H9 (cell line): Measurements from ENCODE around the gene KRT6C. TPM values are rescaled to one million over a fixed set of nuclear protein-coding genes. Genes with fewer than 3 reads are reported as not detected.

ENCODE experiments used
- DNase-seq: peaks from one replicate; pipeline ENCODE4 v3.0.0-alpha.2; 2017
- H2AFZ ChIP-seq: one replicate; pipeline ENCODE4 v1.6.1; 2013; ENCODE audit warnings: mild to moderate bottlenecking, low read length, control low read depth, moderate library complexity
- H2AK5ac ChIP-seq: 2 replicates; pipeline ENCODE4 v1.6.1; 2013; ENCODE audit warnings: low read length, control low read depth, mixed read lengths; ENCODE audit not compliant: insufficient read length
- H2BK120ac ChIP-seq: one replicate; pipeline ENCODE4 v1.6.1; 2013; ENCODE audit warnings: low read depth, mild to moderate bottlenecking, low read length, control low read depth, inconsistent platforms; ENCODE audit not compliant: poor library complexity, severe bottlenecking
- H2BK12ac ChIP-seq: 2 replicates; pipeline ENCODE4 v1.6.1; 2013; ENCODE audit warnings: low read length, control low read depth, mixed read lengths, low read depth; ENCODE audit not compliant: insufficient read length
- H2BK15ac ChIP-seq: 2 replicates; pipeline ENCODE4 v1.6.1; 2013; ENCODE audit warnings: low read depth, low read length, control low read depth
- H2BK20ac ChIP-seq: one replicate; pipeline ENCODE4 v1.6.1; 2013; ENCODE audit warnings: low read depth, mild to moderate bottlenecking, low read length, control low read depth, inconsistent platforms; ENCODE audit not compliant: poor library complexity, severe bottlenecking
- H2BK5ac ChIP-seq: 2 replicates; pipeline ENCODE4 v1.6.1; 2013; ENCODE audit warnings: low read length, control low read depth, mixed read lengths; ENCODE audit not compliant: insufficient read length
- H3K14ac ChIP-seq: 2 replicates; pipeline ENCODE4 v1.6.1; 2013; ENCODE audit warnings: low read length, control low read depth; ENCODE audit not compliant: insufficient read depth
- H3K18ac ChIP-seq: 2 replicates; pipeline ENCODE4 v1.6.1; 2013; ENCODE audit warnings: low read depth, mild to moderate bottlenecking, mixed read lengths, low read length, control low read depth; ENCODE audit not compliant: insufficient read length
- H3K23ac ChIP-seq: 2 replicates; pipeline ENCODE4 v1.6.1; 2013; ENCODE audit warnings: low read length, control low read depth, mixed read lengths, low read depth; ENCODE audit not compliant: insufficient read length
- H3K23me2 ChIP-seq: 2 replicates; pipeline ENCODE4 v1.6.1; 2013; ENCODE audit warnings: low read depth, mild to moderate bottlenecking, mixed read lengths, low read length, control low read depth; ENCODE audit not compliant: insufficient read length, poor library complexity, severe bottlenecking
- H3K27ac ChIP-seq: 2 replicates; pipeline ENCODE4 v1.5.1; 2013; ENCODE audit warnings: low read length, control low read depth, mixed read lengths, low read depth; ENCODE audit not compliant: insufficient read length
- H3K27me3 ChIP-seq: 2 replicates; pipeline ENCODE4 v1.6.1; 2013; ENCODE audit warnings: low read length, control low read depth, inconsistent platforms; ENCODE audit not compliant: insufficient read depth
- H3K4ac ChIP-seq: 2 replicates; pipeline ENCODE4 v1.6.1; 2013; ENCODE audit warnings: low read depth, mild to moderate bottlenecking, control low read depth, inconsistent platforms, low read length, moderate library complexity
- H3K4me1 ChIP-seq: 2 replicates; pipeline ENCODE4 v1.6.1; 2013; ENCODE audit warnings: low read length, control low read depth, inconsistent platforms; ENCODE audit not compliant: insufficient read depth
- H3K4me2 ChIP-seq: 2 replicates; pipeline ENCODE4 v1.6.1; 2013; ENCODE audit warnings: low read length, control low read depth, mixed read lengths; ENCODE audit not compliant: insufficient read length, insufficient read depth
- H3K56ac ChIP-seq: 2 replicates; pipeline ENCODE4 v1.6.1; 2013; ENCODE audit warnings: low read depth, mild to moderate bottlenecking, mixed read lengths, low read length, control low read depth; ENCODE audit not compliant: insufficient read length
- H3K79me1 ChIP-seq: 2 replicates; pipeline ENCODE4 v1.6.1; 2013; ENCODE audit warnings: low read depth, mild to moderate bottlenecking, moderate library complexity, low read length, control low read depth, inconsistent platforms; ENCODE audit not compliant: insufficient read depth, poor library complexity, severe bottlenecking
- H3K79me2 ChIP-seq: 2 replicates; pipeline ENCODE4 v1.6.1; 2013; ENCODE audit warnings: low read length, control low read depth, inconsistent platforms; ENCODE audit not compliant: insufficient read depth
- H3K9ac ChIP-seq: 2 replicates; pipeline ENCODE4 v1.6.1; 2013; ENCODE audit warnings: low read length, control low read depth, mixed read lengths; ENCODE audit not compliant: insufficient read length; ENCODE audit errors: extremely low read depth
- H3K9me3 ChIP-seq: one replicate; pipeline ENCODE4 v1.6.1; 2013; ENCODE audit warnings: low read depth, low read length, inconsistent platforms; ENCODE audit not compliant: control insufficient read depth
- H3T11ph ChIP-seq: one replicate; pipeline ENCODE4 v1.6.1; 2013; ENCODE audit warnings: mild to moderate bottlenecking, low read length, control low read depth, inconsistent platforms
- H4K20me1 ChIP-seq: one replicate; pipeline ENCODE4 v1.6.1; 2013; ENCODE audit not compliant: control insufficient read depth, insufficient read length, insufficient read depth
- H4K5ac ChIP-seq: 2 replicates; pipeline ENCODE4 v1.6.1; 2013; ENCODE audit warnings: low read depth, mild to moderate bottlenecking, mixed read lengths, low read length, control low read depth; ENCODE audit not compliant: insufficient read length
- H4K8ac ChIP-seq: replicated peaks from 2 replicates; pipeline ENCODE4 v1.6.1; 2013; ENCODE audit warnings: low read length, control low read depth, mixed read lengths, low read depth; ENCODE audit not compliant: insufficient read length
- H4K91ac ChIP-seq: 2 replicates; pipeline ENCODE4 v1.6.1; 2013; ENCODE audit warnings: low read depth, mild to moderate bottlenecking, moderate library complexity, mixed read lengths, low read length, control low read depth; ENCODE audit not compliant: insufficient read length
- H3K27ac Mint-ChIP-seq, 3 experiments: 2 replicates in 2 of 3; 3 replicates in 1 of 3; pipeline ENCODE4 v1.8.0; 2020 to 2021; ENCODE audit warnings: mixed read lengths in 3 of 3, mild to moderate bottlenecking in 1 of 3, moderate library complexity in 1 of 3
- H3K27me3 Mint-ChIP-seq: 2 replicates; pipeline ENCODE4 v1.8.0; 2021; ENCODE audit warnings: low read depth, mild to moderate bottlenecking, moderate library complexity, mixed read lengths
- H3K36me3 Mint-ChIP-seq, 3 experiments: 2 replicates in 2 of 3; 3 replicates in 1 of 3; pipeline ENCODE4 v1.8.0; 2020 to 2021; ENCODE audit warnings: low read depth in 3 of 3, mixed read lengths in 3 of 3; ENCODE audit not compliant: insufficient read depth in 1 of 3
- H3K4me1 Mint-ChIP-seq, 2 experiments: 2 replicates each; pipeline ENCODE4 v1.8.0; 2020; ENCODE audit warnings: mixed read lengths in 2 of 2
- H3K4me3 Mint-ChIP-seq, 2 experiments: 2 replicates in 1 of 2; 3 replicates in 1 of 2; pipeline ENCODE4 v1.8.0; 2020 to 2021; ENCODE audit warnings: mild to moderate bottlenecking in 2 of 2, mixed read lengths in 2 of 2, moderate library complexity in 1 of 2
- H3K9me3 Mint-ChIP-seq, 2 experiments: 2 replicates in 1 of 2; 3 replicates in 1 of 2; pipeline ENCODE4 v1.8.0; 2020; ENCODE audit warnings: mild to moderate bottlenecking in 2 of 2, mixed read lengths in 2 of 2, moderate library complexity in 1 of 2
- CTCF ChIP-seq: fragments of 200-600 bp; sonication (generic); conservative IDR thresholded peaks from 3 replicates; pipeline ENCODE4 v1.8.0; 2021; ENCODE audit warnings: antibody characterized with exemption, mild to moderate bottlenecking
- whole genome bisulfite sequencing: extraction: QIAGEN DNeasy Blood & Tissue Kit; methylation state at CpG from one replicate; pipeline ENCODE4 v1.1.7; 2013; ENCODE audit warnings: missing lambda C conversion rate, low lambda C conversion rate, mixed read lengths; ENCODE audit not compliant: insufficient read length; ENCODE audit errors: extremely low coverage; 5-methylcytosine and 5-hydroxymethylcytosine counted together
- total RNA-seq: library from RNA; stranded (reverse); gene quantifications from 2 replicates; pipeline ENCODE4 v1.2.1, GENCODE V29; 2021

Gene KRT6C
- total RNA-seq, 1 experiment from 2014 or later = not detected

- no peak overlapping the region for H4K5ac ChIP-seq
- TF ChIP-seq CTCF = no peak
- Mint-ChIP-seq H3K36me3 (peaks cover 0 to 5% (median 0%) of the 10 kb centered on the region in 3 experiments; a peak in 2 of 7 replicates), H3K4me1 (peaks cover 3 to 7% of the 10 kb centered on the region in 2 experiments; a peak in 3 of 4 replicates), H3K27me3 (peaks cover 6% of the 10 kb centered on the region), H3K4me3 (no peak overlapping the region), H3K9me3 (peaks cover 4 to 7% of the 10 kb centered on the region in 2 experiments), H3K27ac (no peak overlapping the region)
- no peak overlapping the region for H3K56ac ChIP-seq
- no peak overlapping the region for H3K4me2 ChIP-seq
- H3K23ac ChIP-seq = no peak overlapping the region
- no peaks in the 10 kb centered on the region for H4K20me1 ChIP-seq
- H2BK20ac ChIP-seq = no peak overlapping the region
- no peak overlapping the region for H3T11ph ChIP-seq
- H3K27ac ChIP-seq = no peak overlapping the region
- no peak overlapping the region for H3K14ac ChIP-seq
- H3K9me3 ChIP-seq = no peaks in the 10 kb centered on the region
- WGBS = no CpG with 5 or more reads among the region's 15 CpGs
- no peak overlapping the region for H2AK5ac ChIP-seq
- H3K18ac ChIP-seq = no peak overlapping the region
- no peak overlapping the region for H2BK15ac ChIP-seq
- no peak overlapping the region for H3K9ac ChIP-seq
- H2BK12ac ChIP-seq = no peak overlapping the region
- no peak overlapping the region for H2BK120ac ChIP-seq
- H4K91ac ChIP-seq = no peak overlapping the region
- H3K27me3 ChIP-seq = no peaks in the 10 kb centered on the region
- H4K8ac ChIP-seq = no peak overlapping the region
- no peaks in the 10 kb centered on the region for H3K4me1 ChIP-seq
- no peak overlapping the region for H2AFZ ChIP-seq
- DNase-seq = peak; percentile 25
- no peaks in the 10 kb centered on the region for H3K79me1 ChIP-seq
- no peaks in the 10 kb centered on the region for H3K79me2 ChIP-seq
- no peak overlapping the region for H3K4ac ChIP-seq
- no peak overlapping the region for H2BK5ac ChIP-seq
- no peaks in the 10 kb centered on the region for H3K23me2 ChIP-seq
These were observed 42.6 kb upstream of the KRT6C start for GRCh38 chr12:52515927-52516831.
